ENCODE results near the gene ZFYVE19. TPM values are rescaled to one million over a fixed set of nuclear protein-coding genes. Genes with fewer than 3 reads are reported as not detected.
A peak's percentile ranks its signal among the peaks of the same experiment; 100 is the strongest.

The ZFYVE19 gene
- total RNA-seq, 1 experiment from 2014 or later, result 19.2 TPM

- ChIA-PET POLR2A (interaction anchor here (0.5 to 4.2 kb wide), 14 partner anchors 7 to 535 kb away, joined by 3 to 28 read pairs (median 5); partner anchors contain the start of genes DNAJC17, GCHFR, RAD51 and SPINT1), CTCF (interaction anchor here (0.5 to 2.4 kb wide), 15 partner anchors 9 to 1975 kb away, joined by 3 to 18 read pairs (median 3); partner anchors contain the start of gene RHOV)
- BruUV-seq (replicated peaks), result no TSS peak
- no peak for DNase-seq (ENCODE audit: unreplicated experiment)
- peak overlapping the region; percentile 72 for H3K27ac Mint-ChIP-seq (ENCODE audit: low read depth, unreplicated experiment)
- peaks cover 19% of the 10 kb centered on the region for H3K4me1 Mint-ChIP-seq (ENCODE audit: insufficient read depth, unreplicated experiment)
- peaks cover 72% of the 10 kb centered on the region for H3K36me3 Mint-ChIP-seq (ENCODE audit: insufficient read depth, unreplicated experiment)
- no peaks in the 10 kb centered on the region for H3K9me3 Mint-ChIP-seq (ENCODE audit: unreplicated experiment)
- intact Hi-C loops (cut with micrococcal nuclease), result no loop called here
- no peaks in the 10 kb centered on the region for H3K27me3 Mint-ChIP-seq (ENCODE audit: insufficient read depth, unreplicated experiment)
- H3K4me3 Mint-ChIP-seq (ENCODE audit: unreplicated experiment), result peak overlapping the region; percentile 57
- TF ChIP-seq, protein P1, sequence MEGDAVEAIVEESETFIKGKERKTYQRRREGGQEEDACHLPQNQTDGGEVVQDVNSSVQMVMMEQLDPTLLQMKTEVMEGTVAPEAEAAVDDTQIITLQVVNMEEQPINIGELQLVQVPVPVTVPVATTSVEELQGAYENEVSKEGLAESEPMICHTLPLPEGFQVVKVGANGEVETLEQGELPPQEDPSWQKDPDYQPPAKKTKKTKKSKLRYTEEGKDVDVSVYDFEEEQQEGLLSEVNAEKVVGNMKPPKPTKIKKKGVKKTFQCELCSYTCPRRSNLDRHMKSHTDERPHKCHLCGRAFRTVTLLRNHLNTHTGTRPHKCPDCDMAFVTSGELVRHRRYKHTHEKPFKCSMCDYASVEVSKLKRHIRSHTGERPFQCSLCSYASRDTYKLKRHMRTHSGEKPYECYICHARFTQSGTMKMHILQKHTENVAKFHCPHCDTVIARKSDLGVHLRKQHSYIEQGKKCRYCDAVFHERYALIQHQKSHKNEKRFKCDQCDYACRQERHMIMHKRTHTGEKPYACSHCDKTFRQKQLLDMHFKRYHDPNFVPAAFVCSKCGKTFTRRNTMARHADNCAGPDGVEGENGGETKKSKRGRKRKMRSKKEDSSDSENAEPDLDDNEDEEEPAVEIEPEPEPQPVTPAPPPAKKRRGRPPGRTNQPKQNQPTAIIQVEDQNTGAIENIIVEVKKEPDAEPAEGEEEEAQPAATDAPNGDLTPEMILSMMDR (IDR thresholded peaks at IDR 0.05; ENCODE audit: unreplicated experiment), result no peak
Measured at GRCh38 chr15:40775740-40776536, 31.0 kb upstream of the ZFYVE19 start.

DNA sequence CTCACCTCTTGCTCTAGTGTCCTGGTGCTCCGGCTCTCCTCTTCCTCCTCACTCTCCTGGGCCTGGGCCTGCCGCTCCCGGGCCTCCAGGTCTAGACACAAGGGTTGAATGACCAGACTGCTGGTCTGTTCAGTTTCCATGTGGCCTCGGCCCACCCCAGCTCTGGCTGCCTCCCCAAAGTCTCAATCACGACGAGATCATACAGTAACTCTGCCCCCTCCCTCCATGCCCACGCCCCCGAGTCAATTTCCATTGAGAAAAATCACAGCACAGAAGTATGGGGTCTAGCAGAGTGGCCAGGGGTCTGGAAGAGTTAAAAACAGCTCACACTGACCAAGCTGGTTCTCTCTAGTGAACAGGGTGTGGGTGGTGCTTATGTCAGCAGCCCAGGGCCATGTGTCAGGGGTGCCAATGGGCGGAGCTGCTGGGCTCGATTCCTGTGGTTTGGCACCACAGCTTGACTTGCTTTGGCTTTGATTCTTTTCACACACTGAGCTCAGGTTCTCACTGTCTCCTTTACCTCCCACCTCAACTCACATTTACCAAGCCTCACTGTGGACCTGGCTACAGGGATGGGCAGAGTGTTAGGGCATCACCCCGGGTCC, 30.2 kb upstream of the ZFYVE19 start:
- H3K4me3 Mint-ChIP-seq (ENCODE audit: unreplicated experiment), result peak overlapping the region; percentile 57
- no peaks in the 10 kb centered on the region for H3K9me3 Mint-ChIP-seq (ENCODE audit: unreplicated experiment)
- H3K27me3 Mint-ChIP-seq (ENCODE audit: insufficient read depth, unreplicated experiment), result no peaks in the 10 kb centered on the region
- H3K4me1 Mint-ChIP-seq (ENCODE audit: insufficient read depth, unreplicated experiment), result peaks cover 12% of the 10 kb centered on the region
- CTCF ChIA-PET, result interaction anchor here (0.5 to 2.4 kb wide), 17 partner anchors 8 to 1974 kb away, joined by 3 to 18 read pairs (median 3); partner anchors contain the start of gene RHOV
- peaks cover 66% of the 10 kb centered on the region for H3K36me3 Mint-ChIP-seq (ENCODE audit: insufficient read depth, unreplicated experiment)
- POLR2A ChIA-PET, result interaction anchor here (0.5 to 4.2 kb wide), 19 partner anchors 8 to 1516 kb away, joined by 3 to 28 read pairs (median 4); partner anchors contain the start of genes DNAJC17, GCHFR, RAD51 and SPINT1
- intact Hi-C loops (cut with micrococcal nuclease), result no loop called here
- DNase-seq (ENCODE audit: unreplicated experiment), result peak; percentile 96
- no TSS peak for BruUV-seq (replicated peaks)
- TF ChIP-seq, protein P1 (IDR thresholded peaks at IDR 0.05; ENCODE audit: unreplicated experiment), result no peak
- peak overlapping the region; percentile 72 for H3K27ac Mint-ChIP-seq (ENCODE audit: low read depth, unreplicated experiment)

GRCh38 chr15:40782609-40783227, 24.2 kb upstream of the ZFYVE19 start:
- Mint-ChIP-seq H3K27ac (ENCODE audit: low read depth, unreplicated experiment) (no peak overlapping the region), H3K4me3 (ENCODE audit: unreplicated experiment) (no peak overlapping the region), H3K27me3 (ENCODE audit: insufficient read depth, unreplicated experiment) (no peaks in the 10 kb centered on the region), H3K4me1 (ENCODE audit: insufficient read depth, unreplicated experiment) (peaks cover 17% of the 10 kb centered on the region), H3K9me3 (ENCODE audit: unreplicated experiment) (no peaks in the 10 kb centered on the region), H3K36me3 (ENCODE audit: insufficient read depth, unreplicated experiment) (peaks cover 27% of the 10 kb centered on the region)
- intact Hi-C loops (cut with micrococcal nuclease), result loop anchor here (1.0 to 5.0 kb wide), 3 partner anchors 36 to 194 kb away; no protein-coding TSS in a partner anchor
- ChIA-PET POLR2A (interaction anchor here (0.6 to 1.3 kb wide), 9 partner anchors 10 to 74 kb away, joined by 3 to 4 read pairs (median 3); partner anchors contain the start of gene C15orf62), CTCF (interaction anchor here (0.5 to 2.1 kb wide), 37 partner anchors 10 to 672 kb away, joined by 3 to 27 read pairs (median 4); partner anchors contain the start of genes C15orf62 and VPS18)
- peak; percentile 83 for DNase-seq (ENCODE audit: unreplicated experiment)
- TF ChIP-seq, protein P1 (IDR thresholded peaks at IDR 0.05; ENCODE audit: unreplicated experiment), result peak; percentile 72
- no TSS peak for BruUV-seq (replicated peaks)
